SK-N-MC (cell line): ENCODE data around the gene RCAN2.

Source experiments
- DNase-seq: peaks from one replicate; pipeline ENCODE4 v3.0.0-alpha.2; 2011; ENCODE audit warnings: low read depth, low spot score
- H3K27ac ChIP-seq: fragments of 200-600 bp; sonication (generic); 2 replicates; pipeline ENCODE4 v1.5.1; 2016; ENCODE audit warnings: mixed run types
- H3K36me3 ChIP-seq: fragments of 200-600 bp; sonication (generic); 2 replicates; pipeline ENCODE4 v1.6.1; 2017; ENCODE audit warnings: antibody characterized with exemption, low read length, mixed read lengths; ENCODE audit not compliant: insufficient read depth
- H3K4me3 ChIP-seq: fragments of 200-600 bp; sonication (generic); 2 replicates; pipeline ENCODE4 v1.5.1; 2016
- H3K9ac ChIP-seq: fragments of 200-600 bp; sonication (generic); 2 replicates; pipeline ENCODE4 v1.8.0; 2017; ENCODE audit warnings: mixed run types, mixed read lengths; ENCODE audit not compliant: insufficient read length
- H3K9me3 ChIP-seq: fragments of 200-600 bp; sonication (generic); 2 replicates; pipeline ENCODE4 v1.6.1; 2017; ENCODE audit warnings: low read depth, mild to moderate bottlenecking, antibody characterized with exemption, low read length, moderate library complexity, mixed read lengths
- EZH2 ChIP-seq: fragments of 200-600 bp; sonication (generic); IDR thresholded peaks from one replicate; pipeline ENCODE4 v1.6.1; 2017; ENCODE audit warnings: antibody characterized with exemption
- FOXP2 ChIP-seq: optimal IDR thresholded peaks from 2 replicates; pipeline ENCODE3; 2011; ENCODE audit warnings: mild to moderate bottlenecking, moderate library complexity; ENCODE audit not compliant: insufficient read depth; ENCODE audit errors: extremely low read length, control extremely low read depth
- POLR2AphosphoS5 ChIP-seq: IDR thresholded peaks from 2 replicates; pipeline ENCODE4 v1.6.1; 2012; ENCODE audit warnings: mild to moderate bottlenecking, low read depth, low read length, borderline replicate concordance

The RCAN2 gene

DNA sequence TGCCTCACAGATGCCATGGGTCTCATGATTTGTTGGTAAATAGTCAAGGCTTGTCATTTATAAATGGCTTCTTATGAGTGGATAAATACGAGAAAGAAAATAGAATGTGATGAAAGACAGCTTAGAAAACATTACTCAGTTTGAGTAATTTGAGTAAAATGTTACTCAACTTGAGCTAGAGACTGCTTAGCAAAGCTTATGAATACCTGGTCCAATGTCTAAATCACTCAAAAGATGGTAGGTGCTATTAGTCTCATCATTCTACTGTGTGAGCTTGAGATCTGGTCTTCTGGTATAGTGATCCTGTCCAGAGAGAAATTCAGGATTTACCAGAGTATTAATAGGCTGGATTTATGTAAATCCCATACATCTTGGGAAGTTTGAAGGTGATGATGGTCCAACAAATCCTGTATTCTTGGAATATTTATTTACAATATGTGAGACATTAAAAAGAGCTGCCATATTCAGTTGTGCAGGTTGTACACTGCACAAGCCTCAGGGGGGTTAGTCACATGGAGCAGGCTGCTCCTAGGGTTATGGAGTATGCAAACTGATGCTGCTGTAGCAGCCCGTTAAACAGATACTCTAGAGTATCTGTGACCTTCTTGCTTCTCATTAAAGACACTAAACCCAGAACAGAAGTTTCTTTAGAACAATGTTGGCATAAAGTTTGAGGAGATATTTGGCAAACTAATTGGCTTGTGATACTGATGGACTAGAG, 112.9 kb downstream of the RCAN2 start:
- H3K4me3 ChIP-seq, result no peak overlapping the region
- no peak for DNase-seq
- no peaks in the 10 kb centered on the region for H3K9me3 ChIP-seq
- H3K9ac ChIP-seq, result no peak overlapping the region
- H3K27ac ChIP-seq, result no peak overlapping the region
- no peaks in the 10 kb centered on the region for H3K36me3 ChIP-seq
- TF ChIP-seq POLR2AphosphoS5 (no peak), EZH2 (no peak), FOXP2 (no peak)

DNA sequence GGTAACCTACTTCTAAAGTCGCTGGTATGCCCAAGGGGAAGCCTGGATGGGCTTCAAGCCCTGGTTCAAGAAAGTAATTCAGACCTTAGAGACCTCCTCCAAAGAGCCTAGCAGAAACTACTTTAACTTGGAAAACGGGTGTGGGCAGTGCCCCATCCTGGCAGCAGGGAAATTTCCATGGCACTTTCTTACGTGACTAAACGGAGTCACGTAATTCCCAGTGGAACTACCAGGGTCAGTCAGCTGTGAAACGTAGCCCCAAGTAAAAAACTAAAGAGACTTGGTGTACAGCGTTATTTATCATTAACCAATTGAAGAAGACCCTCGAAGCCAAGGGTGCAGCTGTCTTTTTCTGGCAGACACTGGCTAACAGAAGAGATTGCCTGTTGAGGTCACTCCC, 114.0 kb downstream of the RCAN2 start:
- Histone ChIP-seq H3K27ac (no peak overlapping the region), H3K4me3 (no peak overlapping the region), H3K9ac (no peak overlapping the region), H3K9me3 (no peaks in the 10 kb centered on the region), H3K36me3 (no peaks in the 10 kb centered on the region)
- DNase-seq, result no peak
- TF ChIP-seq FOXP2 (no peak), EZH2 (no peak), POLR2AphosphoS5 (no peak)

GRCh38 chr6:46376562-46377061, 114.6 kb downstream of the RCAN2 start:
- no peaks in the 10 kb centered on the region for H3K36me3 ChIP-seq
- H3K9me3 ChIP-seq, result no peaks in the 10 kb centered on the region
- H3K9ac ChIP-seq, result no peak overlapping the region
- no peak for DNase-seq
- H3K4me3 ChIP-seq, result no peak overlapping the region
- no peak overlapping the region for H3K27ac ChIP-seq
- TF ChIP-seq POLR2AphosphoS5 (no peak), EZH2 (no peak), FOXP2 (no peak)

DNA sequence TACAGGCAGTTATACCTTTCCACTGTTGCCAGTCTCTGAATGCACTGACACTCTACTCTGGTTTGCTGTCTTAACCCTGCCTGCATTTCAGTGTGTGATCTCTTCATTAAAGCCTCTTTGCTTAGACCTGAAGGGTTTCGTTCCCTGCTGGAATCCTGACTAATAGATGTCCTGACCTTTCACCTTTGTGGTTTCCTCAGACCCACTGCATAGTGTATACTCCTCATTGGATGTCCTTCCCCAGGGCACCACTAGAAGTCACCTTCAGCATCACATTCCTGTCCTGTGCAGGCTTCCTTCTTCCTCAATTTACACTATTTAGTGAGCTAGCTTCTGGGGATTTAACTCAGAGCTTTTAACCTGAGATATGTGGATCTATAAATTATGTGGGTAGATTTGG, 120.6 kb downstream of the RCAN2 start:
- DNase-seq, result no peak
- H3K36me3 ChIP-seq, result no peaks in the 10 kb centered on the region
- TF ChIP-seq FOXP2, result no peak
- no peak overlapping the region for H3K4me3 ChIP-seq
- no peak overlapping the region for H3K9ac ChIP-seq
- no peaks in the 10 kb centered on the region for H3K9me3 ChIP-seq
- H3K27ac ChIP-seq, result no peak overlapping the region

DNA sequence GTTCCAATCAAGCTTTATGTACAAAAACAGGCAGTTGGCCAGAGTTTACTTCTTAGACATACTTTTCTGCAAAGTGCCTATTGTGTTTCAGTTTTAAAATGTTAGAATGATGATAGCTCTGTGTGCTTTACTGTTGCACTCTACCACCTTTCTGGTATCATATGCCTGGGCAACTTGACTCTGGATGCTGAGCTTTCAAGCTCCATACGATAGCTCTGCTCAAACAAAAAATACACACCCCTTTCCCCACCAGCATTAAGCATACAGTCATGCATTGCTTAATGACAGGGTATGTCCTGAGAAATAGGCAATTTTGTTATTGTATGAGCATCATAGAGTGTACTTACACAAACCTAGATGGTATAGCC, 123.1 kb downstream of the RCAN2 start:
- Histone ChIP-seq H3K27ac (no peak overlapping the region), H3K4me3 (no peak overlapping the region), H3K9me3 (no peaks in the 10 kb centered on the region), H3K36me3 (no peaks in the 10 kb centered on the region), H3K9ac (no peak overlapping the region)
- TF ChIP-seq EZH2 (no peak), POLR2AphosphoS5 (no peak)
- no peak for DNase-seq

GRCh38 chr6:46367354-46368168, 123.7 kb downstream of the RCAN2 start:
- Histone ChIP-seq H3K36me3 (no peaks in the 10 kb centered on the region), H3K4me3 (no peak overlapping the region)
- TF ChIP-seq FOXP2, result no peak
- TF ChIP-seq POLR2AphosphoS5, result no peak
- TF ChIP-seq EZH2, result no peak

DNA sequence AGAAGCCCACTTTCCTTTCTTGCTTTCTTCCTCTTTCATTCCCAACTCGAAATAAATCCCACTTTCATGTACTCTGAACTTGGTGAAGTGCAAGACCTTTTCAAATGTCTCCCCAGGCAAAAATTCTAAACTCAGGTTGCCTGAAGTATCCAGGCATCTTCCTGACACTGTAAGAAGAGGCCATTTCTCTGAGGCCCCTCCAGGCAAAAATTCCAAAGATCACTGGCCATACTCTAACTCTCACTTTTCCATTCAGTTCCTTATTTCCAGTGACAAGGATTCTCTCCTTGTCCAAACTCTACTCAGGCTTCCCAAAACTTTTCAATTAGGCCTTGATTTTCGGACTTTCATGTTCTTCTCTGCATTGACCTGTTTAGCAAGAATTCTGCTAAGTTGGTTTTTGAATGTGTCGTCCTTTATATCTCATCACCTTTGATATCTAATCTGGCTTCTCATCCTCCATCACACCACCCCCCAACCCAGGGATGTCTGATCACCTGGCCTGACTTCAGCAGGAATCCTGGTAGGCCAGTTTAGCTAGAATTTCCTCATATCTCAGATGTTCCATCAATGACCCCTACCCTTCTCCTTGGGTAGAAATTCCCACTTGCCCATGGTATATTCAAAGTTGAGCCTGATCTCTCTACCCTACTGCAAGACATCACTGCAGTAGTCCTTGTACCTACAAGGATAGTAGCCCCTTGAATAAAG, 124.9 kb downstream of the RCAN2 start:
- H3K36me3 ChIP-seq, result no peaks in the 10 kb centered on the region
- no peak for DNase-seq
- TF ChIP-seq FOXP2 (no peak), EZH2 (no peak), POLR2AphosphoS5 (no peak)
- H3K9ac ChIP-seq, result no peak overlapping the region
- H3K27ac ChIP-seq, result no peak overlapping the region
- no peak overlapping the region for H3K4me3 ChIP-seq
- H3K9me3 ChIP-seq, result no peaks in the 10 kb centered on the region

More at GRCh38 chr6:46367354-46368168, 123.7 kb downstream of the RCAN2 start:
- Histone ChIP-seq H3K9me3 (no peaks in the 10 kb centered on the region), H3K9ac (no peak overlapping the region), H3K27ac (no peak overlapping the region)
- no peak for DNase-seq

DNA sequence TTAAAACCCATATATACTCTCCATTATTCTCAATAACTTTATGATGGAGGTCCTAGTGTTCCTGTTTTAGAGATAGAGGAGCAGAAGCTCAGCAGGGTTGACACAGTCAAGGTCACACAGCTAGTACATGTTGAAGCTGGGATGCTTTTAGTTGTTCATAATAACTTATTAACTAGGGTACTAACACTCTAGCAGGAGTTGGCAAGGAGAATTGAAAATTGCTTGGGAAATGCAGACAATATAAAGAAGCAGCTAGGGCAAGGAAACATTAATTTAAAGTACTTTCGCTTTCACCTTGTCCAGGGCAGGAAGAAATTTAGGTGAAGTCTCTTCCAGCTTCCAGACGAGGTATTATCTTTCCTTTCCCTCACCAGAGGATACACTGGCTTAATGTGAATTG, 133.7 kb downstream of the RCAN2 start:
- H3K27ac ChIP-seq, result no peak overlapping the region
- no peaks in the 10 kb centered on the region for H3K9me3 ChIP-seq
- no peaks in the 10 kb centered on the region for H3K36me3 ChIP-seq
- TF ChIP-seq FOXP2 (no peak), POLR2AphosphoS5 (no peak), EZH2 (no peak)
- no peak overlapping the region for H3K9ac ChIP-seq
- H3K4me3 ChIP-seq, result no peak overlapping the region
- DNase-seq, result no peak
